Measurements from ENCODE around the gene LAPTM5.
A peak's percentile ranks its signal among the peaks of the same experiment; 100 is the strongest.

The LAPTM5 gene

DNA sequence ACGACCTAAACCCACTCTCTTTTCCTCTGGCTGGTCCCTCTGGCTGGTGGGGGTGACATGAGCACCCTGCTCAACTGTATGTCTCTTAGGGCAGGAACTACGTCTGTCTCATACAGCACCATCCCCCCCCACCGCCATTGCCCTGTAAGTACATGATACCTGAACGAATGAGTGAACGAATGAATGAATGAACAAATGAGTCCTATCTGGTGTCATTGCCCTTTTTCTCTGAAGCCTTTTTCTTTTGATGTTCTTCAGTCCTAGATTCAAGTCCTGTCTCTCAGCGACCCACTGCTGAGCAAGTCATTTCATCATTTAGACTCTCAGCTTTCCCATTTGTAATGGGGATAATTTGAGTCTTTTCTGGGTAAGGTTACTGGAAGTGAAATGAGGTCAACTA, 45.0 kb downstream of the LAPTM5 start:
- DNase-seq: no peak

- no peak for DNase-seq
These were observed 47.2 kb downstream of the LAPTM5 start for GRCh38 chr1:30710407-30710806.

- no peak for DNase-seq
These were observed 49.2 kb downstream of the LAPTM5 start for GRCh38 chr1:30708361-30708728.

DNA sequence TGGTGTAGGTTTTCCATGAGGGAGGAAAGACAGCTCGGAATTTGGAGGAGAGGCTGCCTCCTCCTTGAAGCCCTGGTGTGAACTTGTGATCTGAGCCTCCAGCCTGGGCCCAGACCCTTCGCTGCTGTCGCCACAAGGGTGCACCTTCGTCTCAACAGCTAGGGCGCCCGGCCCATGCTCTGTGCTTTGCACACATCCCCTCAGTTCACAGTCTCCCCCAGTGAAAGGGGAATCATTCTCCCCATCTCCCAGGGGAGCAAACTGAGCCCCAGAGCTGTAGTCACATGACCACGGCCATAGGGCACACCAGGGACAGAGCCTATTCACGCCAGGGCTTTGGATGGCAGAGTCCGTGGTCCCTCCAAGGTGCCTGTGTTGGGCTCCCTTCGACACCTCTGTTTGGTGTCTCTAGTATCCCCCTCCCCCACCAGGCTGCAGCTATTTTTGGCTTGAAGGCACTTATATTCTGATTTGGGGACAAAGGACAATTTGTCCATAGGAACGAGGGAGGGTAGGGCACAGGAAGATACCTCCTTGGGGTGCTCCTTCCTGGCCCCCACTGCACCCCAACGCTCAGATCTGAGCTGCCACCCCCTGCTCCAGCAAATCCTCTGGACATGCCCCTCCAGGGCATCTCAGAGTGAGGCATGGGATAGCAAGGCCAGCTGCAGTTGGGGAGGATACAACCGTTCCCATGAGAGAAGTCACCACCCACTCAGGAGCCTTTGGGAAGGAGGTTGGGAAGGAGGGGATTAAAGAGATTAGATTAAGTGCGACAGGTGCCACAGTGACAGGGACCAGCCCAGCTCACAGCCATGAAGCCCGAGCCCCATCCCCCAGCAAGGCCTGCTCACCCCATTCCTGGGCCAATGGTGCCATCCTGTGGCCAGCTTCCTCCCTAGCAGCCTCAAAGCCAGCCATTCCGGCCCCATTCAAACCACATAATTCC, 49.9 kb downstream of the LAPTM5 start:
- DNase-seq: peak; percentile 53

DNA sequence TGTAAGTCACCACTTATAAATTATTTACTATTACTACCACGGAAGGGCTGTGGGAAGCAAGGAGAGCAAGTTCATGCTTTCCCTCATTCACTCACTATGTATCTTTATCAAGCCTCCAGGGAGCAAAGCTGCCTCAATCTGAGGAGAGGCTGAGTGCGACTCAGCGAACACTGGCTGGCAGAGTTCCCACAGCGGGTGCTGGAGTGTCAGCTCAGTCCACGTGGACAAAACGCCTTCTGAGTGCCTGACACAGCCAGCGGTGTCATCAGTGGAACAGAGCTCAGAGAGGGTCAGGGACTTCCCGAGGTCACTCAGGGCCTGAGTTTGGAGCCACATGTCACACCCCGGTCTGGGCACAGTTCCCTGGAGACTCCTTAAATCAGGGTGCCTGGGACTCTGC, 51.0 kb downstream of the LAPTM5 start:
- DNase-seq: no peak

DNA sequence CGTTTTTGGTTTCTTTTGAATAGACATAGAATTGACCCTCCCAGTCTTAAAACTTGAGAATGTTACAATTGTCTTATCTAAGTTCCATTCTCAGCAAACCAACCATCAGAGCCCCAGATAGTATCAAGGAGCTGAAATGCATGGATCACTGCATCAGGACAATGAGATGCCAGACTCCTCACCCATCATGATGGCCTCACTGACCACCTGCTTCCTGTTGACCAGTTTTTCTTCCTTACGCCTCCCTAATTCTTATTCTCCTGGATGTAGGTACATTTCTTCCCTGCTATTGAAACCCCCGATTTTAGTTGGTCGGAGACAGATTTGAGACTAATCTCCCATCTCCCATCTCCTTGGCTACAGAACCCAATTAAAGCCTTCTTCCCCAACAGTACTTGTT, 51.9 kb downstream of the LAPTM5 start:
- no peak for DNase-seq

DNA sequence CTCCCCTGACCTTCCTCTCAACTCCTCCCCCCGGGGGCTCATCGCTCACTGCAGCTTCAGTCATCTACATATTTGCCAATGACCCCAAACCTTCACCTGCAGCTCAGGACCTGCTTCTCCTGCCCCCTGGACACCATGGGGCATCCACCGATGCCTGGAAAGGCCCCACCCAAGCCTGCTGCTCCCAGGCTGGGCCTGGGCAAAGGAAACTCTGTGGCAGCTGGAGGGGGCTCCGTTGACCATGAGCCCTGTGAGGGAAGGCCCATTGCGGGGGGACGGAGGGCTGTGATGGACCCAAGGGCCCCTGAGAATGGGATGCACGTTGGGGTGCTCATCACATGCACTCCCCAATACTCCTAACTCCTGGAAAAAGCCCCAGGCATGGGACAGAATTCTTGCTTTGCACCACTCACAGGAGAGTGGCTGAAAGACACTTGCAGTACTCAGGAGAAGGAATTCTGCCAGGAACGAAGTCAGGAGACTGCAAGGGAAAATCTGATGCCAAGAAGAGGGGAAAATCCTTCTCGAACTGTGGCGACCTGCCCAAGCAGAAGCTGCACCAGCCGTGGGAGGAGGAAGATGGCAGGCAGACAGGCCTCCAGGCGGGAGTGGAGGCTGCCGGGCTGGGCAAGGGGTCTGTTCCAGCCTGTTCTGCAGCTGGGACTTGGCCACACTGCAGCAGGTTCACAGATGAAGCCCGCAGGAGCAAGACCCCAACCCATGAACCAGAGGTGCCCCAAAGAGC, 52.6 kb downstream of the LAPTM5 start:
- DNase-seq: no peak

DNA sequence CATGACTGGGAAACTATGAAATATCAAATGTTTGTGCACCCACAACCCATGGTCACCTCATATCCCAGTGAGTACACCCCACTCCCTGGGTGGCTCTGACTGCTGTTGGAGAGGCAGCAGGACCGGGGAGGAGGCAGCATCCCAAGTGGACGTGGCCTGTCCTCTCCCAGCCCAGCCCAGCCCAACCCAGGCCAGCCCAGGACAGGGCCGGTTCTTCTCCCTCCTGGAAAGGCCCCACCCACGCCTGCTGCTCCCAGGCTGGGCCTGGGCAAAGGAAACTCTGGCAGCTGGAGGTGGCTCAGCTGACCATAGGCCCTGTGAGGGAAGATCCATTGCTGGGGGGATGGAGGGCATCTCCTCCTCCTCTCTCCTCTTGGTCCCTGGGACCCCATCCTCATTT, 53.3 kb downstream of the LAPTM5 start:
- no peak for DNase-seq

GRCh38 chr1:30702823-30703222, 54.8 kb downstream of the LAPTM5 start:
- DNase-seq: no peak

DNA sequence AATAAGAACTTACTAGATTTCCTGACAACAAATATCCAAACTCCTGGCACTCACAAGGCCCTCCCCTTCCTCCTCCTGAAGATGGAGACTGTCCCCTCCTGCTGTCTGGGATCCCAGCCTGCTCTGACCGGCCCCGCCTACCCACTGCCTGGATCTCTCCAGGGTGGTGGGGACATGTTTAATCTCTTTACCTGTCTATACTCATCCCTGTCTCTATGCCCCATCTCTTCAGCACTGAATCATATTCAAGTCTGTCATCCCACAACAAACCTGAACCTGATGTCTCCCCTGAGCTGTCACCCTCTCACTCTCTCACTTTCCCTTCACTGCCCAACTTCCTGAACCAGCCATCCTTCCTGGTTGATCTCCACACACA, 56.3 kb downstream of the LAPTM5 start:
- DNase-seq: no peak

- no peak for DNase-seq
These were observed 56.9 kb downstream of the LAPTM5 start for GRCh38 chr1:30700528-30701257.

DNA sequence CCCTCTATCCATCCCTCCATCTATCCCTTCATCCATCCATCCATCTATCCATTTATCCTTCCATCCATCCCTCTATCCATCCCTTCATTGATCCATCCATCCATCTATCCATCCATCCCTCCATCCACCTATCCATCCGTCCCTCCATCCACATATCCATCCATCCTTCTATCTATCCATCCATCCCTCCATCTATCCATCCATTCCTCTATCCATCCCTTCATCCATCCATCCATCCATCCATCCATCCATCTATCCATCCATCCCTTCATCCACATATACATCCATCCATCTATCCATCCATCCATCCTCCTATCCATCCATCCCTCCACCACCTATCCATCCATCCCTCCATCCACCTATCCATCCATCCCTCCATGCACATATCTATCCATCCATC, 57.8 kb downstream of the LAPTM5 start:
- DNase-seq: no peak

DNA sequence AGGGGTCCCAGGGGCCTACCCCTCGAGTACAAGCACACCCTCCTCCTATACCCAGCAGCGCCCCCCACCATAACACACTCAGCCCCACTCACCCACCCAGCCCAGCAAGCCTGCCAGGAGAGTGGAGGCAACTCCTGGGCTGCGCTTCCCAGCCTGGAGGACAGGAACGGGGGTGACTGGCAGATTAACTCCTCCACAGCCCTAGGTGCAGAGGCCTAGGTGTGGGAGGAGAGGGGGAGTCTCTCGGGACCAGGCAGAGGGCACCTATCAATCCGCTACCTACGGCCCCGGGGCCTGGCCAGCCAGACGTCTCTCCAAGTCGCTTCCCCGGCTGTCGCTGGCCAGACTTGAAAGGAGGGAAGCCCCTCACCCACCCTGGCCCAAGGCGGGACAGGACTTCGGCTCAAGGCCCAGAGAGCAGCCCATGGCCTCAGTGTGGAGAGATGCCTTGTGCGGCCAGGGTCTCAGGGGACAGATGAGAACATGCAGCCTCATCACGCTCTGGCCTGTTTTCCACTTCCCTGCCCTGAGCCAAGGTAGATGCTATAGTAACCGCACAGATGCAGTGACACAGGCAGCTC, 59.1 kb downstream of the LAPTM5 start:
- DNase-seq: no peak

DNA sequence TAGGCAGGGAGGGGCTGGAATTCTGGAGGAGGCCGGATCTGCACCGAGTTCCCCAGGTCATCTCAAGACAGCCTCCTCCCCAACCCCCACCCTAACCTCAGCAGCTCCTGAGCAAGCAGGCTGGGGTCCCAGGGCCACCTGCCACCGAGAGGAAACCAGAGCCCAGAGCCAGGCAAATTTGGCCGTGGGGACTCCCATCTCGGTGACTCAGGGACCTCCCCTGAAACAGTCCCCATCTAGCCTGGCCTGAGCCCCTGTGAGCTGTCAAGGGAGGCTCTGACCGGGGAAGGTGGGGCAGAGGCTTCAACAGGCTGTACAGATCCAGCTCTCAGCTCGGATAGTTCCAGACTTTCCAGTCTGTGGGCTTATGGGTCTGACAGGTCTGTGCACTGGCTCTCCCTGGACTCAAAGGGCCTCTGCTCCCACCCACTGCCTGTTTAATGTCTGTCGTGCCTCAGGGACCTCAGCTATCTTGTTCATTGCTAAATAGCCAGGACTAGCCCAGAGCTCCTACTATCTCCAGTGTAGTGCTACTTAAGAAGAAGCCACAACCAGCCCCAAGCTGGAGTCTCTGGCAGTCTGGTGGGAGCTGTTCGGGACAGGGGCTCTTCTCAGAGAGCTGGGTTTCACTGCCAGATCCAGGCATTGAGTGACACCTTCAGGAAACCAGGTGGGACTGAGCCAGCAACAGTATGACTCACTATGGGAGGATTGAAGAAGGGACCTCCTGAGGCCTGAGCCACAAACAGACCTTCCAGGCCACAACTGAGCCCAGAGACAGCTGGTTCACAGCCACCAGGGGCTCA, 59.8 kb downstream of the LAPTM5 start:
- DNase-seq: no peak

DNA sequence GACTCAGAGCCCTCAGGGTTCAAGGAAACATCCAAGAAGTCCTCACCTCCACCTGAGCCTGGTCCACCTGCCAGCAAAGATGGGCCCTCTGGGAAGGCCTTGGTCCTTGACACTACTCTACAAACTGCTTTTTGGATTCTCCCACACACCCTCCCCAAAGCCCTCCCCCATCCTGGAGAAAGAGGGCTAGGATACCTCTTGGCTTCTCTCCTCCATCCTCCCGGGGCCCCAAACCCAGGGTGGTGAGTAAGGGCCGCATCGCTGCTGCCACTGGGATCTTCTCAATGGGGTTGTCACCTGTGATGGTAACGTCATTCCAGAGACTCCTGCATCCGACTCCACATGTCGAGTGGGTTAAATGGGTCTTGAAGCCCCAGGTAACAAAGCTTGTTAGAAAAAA, 60.7 kb downstream of the LAPTM5 start:
- DNase-seq: no peak

DNA sequence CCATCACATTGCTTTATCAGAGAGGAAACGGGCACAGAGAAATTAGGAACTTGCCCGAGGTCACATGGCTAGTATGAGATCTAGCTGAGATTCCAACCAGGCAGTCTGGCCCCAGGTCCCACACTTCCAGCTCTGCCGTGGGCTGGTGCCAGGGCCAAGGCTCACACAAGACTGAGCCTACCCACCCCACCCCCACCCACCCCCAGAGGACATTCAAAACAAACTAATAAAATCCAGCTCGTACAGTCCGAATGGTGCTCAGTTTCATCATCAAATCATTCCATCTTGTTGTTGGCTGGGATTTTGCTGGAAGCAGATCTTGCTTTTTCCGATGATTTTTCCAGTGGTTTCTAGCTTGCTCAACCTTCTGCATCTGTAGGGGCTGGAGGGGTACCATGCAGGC, 62.1 kb downstream of the LAPTM5 start:
- DNase-seq: no peak

GRCh38 chr1:30694280-30695175, 63.0 kb downstream of the LAPTM5 start:
- no peak for DNase-seq

DNA sequence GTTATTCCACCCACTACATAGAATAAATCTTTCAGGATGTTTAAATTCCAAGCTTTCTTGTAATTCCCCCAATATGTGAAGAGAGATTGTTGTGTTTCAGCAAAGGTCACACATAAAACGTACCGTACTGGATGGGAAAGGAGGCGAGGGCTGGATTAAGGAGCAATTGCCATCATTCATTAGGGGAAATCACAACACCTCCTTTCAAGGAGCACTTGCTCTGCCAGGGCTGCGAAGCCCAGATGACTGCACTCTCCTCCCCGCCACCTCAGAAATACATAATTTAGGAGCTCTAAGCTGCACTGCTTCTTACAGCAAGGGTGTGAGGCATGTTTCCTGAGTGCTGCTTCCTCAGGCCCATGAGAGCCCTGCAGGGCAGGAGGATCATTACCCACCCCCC, 63.8 kb downstream of the LAPTM5 start:
- DNase-seq: no peak

DNA sequence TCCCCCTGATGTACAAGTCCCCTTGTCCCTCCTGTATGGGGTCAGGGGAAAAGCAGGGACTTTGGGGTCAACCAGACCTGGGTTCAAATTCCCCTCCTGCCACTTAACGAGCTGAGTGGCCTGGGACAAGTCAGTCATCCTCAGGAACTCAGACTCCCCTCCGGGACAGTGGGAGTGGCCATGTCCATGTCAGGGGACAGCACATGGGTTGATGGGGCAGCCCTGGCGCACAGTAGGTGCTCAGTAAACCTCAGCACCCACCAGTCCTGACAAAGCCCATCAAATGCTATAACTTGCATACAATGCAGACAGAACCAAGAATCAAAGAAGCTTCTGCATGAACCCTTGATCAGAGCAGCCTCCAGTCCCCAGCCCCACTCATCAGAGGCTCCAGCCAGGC, 64.2 kb downstream of the LAPTM5 start:
- no peak for DNase-seq

DNA sequence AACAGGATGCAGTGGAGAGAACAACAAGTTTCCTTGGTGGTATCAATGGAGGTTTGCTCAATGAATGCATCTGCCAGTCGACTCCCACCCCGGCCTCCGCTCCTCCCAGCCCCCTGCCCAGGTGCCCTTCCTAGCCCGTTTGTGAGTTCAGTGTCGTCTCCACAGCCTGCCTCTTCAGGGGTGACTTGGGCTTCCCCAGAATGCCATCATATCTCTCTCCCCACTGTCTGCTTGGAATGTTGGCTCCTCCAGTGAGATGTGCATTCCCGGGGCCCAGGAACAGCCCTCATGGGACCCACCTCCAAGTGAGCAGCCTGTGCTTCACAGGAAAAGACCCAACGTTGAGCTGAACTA, 64.6 kb downstream of the LAPTM5 start:
- no peak for DNase-seq

DNA sequence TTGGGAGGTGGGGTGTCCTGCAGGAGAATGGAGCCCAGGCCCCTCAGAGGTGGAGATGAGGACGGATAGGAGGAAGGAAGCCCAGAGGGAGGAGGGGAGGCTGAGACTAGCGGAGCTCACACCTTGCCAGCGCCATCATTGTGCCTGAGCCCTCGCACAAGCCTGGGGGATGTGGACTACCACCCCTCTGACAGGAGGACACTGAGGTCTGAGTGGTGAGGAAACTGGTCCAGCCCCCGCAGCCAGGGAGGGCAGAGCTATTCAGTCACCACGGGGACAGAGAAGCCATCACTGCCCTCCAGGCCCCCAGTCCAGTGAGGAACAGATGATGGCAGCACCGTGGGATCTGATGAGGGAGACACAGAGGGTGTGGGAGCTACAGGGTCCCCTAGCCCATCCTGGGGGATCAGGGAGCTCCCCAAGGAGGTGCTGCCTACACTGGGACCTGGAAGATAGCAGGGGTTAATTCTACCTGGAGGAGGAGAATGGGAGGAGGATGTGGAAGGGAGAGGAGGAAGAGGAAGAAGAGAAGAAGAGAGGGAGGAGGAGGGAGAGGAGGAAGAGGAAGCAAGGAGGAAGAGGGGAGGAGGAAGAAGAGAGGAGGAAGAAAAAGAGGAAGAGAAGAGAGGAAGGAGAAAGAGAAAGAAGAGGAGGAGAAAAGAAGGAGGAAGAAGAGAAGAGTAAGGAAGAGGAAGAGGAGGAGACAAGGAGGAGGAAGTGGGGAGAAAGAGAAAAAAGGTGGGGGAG, 65.2 kb downstream of the LAPTM5 start:
- no peak for DNase-seq

All from NCI-H1694 treated with DMSO at 0.1 percent for 48 hours (cell line).